Stimulated activated CD8-positive, alpha-beta memory T cell treated with anti-CD3 and anti-CD28 coated beads, Interleukin-4, amount 100 ng/mL, for 24 hours (primary cell): ENCODE data around the gene NCAM1.

ENCODE experiments used
- DNase-seq: peaks from one replicate; pipeline ENCODE4 v3.0.0-alpha.2; 2020; ENCODE audit warnings: low read depth

Gene NCAM1

DNA sequence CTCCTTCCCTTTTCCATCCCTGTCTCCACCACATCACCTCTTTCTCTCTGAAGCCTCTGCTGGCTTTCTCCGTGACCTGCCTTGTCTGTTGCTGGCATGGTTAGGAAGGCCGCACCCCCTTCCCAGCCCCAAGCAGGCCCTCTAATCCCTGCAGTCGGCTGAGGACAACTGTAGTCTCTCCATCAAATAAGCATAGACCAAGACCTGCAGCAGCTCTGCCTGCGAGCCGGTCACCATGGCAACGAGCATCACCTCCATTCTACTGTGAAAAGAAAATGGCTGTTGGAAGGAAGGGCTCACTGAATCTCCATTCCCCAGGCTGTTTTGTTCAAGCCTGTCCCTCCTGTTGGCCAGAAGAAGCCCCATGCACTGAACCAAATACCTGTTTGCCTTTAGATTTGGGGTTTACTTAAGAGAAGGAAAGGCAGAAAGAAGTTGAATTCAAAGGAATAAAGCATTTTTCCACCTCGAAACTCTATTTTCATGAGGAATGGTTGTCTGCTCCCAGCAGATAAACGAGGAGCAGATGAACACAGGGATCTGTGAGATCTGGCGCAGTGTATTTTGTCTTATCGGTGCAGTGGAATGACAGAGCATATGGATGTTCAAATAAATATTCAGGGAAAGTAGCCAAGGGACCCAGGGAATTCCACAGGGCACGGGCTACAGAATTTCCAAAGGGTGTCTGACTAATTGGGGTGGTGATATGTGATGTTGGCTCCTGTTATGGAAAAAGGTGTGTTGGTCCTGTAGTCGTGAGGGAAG lies 240.0 kb downstream of the NCAM1 start:
- DNase-seq: no peak

DNA sequence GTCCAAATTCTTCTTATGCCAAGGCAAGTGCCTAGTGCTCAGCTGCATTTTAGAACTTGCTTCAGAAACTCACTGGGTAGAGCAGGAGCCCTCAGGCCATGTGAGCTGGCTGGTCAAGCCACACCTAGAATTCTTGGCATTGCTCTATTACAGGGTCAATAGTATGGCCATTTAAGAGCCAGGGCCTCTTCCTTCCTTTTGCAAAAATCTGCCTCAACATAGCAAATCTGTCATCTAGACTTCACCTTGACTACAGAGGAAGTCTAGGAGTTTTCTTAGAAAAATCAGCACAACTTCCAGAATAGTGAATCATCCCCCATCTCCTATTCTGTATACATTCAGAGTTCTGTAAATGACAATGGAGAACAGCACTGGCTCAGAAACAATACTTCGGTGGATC lies 241.2 kb downstream of the NCAM1 start:
- no peak for DNase-seq

DNA sequence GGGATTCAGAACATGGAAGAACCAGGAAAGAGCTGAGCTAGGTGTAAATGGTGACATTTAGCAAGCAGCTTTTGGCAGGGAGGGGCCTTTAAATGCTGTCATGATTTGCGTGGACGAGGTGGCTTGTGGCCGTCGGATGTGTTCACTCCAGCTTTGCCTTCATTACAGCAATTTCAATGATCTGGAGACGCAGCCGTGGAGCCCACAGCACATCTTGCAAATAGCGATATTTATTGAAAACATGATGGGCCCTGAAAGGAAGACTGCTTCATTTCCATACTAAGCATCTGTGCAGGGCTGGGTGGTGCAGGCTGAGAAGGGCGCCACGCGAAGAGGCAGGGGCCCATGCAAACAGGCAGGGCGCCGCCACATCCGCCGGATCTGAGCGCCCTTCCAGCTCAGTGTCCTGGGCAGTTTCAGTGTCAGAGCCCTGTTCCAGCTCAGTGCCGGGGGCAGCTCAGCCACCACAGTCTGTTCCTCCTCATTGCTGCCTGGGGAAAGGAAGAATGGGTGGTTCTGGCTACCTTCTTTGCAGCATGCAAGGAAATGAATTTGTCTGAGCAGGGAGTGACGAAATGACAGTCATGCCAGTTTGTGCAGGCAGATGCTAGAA lies 242.0 kb downstream of the NCAM1 start:
- no peak for DNase-seq

DNA sequence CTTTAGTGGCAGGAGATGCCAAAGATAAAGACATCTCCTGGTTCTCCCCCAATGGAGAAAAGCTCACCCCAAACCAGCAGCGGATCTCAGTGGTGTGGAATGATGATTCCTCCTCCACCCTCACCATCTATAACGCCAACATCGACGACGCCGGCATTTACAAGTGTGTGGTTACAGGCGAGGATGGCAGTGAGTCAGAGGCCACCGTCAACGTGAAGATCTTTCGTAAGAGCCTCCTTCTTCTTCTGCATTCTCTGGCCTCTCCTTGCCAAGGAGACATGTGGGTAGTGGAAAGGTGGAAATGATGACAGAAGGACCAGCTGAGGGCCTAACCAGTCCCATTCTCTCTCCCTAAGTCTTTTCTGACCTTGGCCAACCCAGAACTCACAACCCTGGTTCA lies 243.1 kb downstream of the NCAM1 start:
- no peak for DNase-seq

DNA sequence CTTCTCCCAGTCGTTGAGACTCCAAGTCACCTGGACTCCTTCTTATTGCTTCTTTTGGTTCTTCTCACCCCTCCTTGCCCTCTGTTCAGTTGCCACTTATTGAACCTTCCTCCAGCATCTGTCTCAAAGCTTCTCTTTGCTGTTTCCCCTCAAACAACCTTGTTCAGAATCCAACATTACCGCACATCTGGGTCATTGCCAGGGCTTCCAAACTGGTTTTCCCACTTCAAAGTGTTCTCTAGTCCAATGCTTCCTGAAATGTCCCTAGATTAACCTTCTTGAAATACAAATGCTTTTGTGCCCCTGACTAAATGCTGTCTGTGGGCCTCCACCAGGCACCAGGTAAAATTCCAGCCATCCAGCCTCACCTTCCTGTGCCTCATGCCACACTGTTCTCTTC lies 252.3 kb downstream of the NCAM1 start:
- DNase-seq: no peak

DNA sequence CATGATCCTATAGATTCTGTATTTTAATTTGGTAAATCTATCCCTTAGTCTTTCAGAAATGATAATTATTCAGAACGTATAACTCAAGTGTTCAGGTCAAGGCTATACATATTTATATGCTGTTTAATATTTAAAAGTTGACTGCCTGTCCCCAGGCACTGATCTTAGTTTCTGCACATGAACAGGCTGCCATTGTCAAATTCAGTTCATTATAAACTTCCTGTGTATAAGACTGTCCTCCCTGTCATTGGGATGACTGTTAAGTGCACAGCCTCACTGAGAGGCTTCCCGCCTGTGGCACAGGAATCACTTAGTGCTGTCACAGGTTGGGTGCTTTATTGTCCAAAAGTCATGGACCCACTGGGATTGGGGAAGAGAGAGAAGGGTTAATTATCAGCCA lies 261.0 kb downstream of the NCAM1 start:
- DNase-seq: no peak

DNA sequence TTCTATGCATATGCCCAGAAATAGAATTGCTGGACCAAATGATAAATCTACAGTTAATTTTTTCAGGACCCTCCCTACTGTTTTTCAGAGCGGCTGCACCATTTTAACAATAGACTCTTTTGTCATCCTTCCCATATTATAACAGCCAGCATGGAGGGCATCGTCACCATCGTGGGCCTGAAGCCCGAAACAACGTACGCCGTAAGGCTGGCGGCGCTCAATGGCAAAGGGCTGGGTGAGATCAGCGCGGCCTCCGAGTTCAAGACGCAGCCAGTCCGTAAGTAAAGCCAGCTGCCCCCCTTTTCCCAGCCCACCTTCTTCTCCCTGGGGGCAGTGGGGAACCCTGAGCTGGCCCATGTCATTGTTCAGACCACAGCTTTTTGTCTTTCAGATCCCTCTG lies 273.7 kb downstream of the NCAM1 start:
- DNase-seq: no peak

DNA sequence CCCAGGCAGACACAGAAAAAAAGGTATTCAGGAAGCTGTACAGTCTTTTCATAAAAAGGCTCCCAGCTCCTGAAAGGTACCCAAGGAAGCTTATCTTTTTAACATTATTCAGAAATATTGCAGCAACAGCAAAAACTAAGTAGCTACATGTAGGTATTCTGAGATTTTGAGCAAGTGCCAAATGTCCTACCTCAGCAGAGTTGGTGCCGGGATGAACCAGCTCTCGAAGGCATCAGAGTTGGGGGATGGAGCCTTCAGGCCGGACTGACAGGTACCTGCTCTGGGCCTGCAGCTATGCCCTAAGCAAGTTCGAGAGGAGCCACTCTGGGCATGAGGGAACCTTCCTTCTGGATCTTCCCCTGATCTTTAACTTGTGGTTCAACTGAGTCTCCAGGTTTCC lies 276.0 kb downstream of the NCAM1 start:
- DNase-seq: no peak

DNA sequence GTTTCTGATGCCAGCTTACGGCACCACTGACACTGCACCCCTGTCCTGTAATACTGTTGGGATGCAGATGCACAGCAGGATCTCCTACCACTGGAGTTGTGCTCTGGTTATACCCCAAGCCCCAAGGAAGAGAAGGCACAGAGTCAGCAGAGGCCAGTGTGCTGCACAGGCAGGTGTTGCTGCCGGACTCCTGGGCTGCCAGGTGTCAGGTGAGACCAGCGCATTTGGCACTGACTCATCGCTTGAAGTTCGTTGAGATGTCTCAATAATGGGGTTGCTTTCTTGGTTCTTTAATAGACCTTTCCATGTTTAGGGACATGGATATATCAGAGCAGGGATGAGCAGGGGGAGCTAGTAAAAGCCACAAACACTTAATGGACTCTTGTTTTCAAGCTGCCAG lies 277.5 kb downstream of the NCAM1 start:
- DNase-seq: no peak

DNA sequence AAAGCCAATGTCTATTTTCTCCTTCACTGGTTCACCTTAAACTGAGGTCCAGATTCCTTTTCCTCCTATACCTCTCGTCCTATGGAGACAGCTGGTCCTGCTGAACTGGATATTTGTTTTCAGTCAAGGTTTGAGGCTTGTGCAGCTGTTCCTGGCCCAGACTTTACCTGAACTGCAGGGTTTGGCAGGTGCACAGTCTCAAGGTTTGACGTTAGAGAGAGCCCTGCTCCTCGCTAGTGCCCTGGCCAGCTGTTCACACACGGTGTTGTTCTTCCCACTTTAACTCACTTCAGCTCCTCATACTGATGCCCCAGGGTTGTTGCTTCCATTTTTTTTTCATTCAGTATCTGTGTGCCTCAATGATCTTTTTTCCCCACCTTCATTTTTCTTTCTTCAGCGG lies 279.2 kb downstream of the NCAM1 start:
- DNase-seq: no peak

DNA sequence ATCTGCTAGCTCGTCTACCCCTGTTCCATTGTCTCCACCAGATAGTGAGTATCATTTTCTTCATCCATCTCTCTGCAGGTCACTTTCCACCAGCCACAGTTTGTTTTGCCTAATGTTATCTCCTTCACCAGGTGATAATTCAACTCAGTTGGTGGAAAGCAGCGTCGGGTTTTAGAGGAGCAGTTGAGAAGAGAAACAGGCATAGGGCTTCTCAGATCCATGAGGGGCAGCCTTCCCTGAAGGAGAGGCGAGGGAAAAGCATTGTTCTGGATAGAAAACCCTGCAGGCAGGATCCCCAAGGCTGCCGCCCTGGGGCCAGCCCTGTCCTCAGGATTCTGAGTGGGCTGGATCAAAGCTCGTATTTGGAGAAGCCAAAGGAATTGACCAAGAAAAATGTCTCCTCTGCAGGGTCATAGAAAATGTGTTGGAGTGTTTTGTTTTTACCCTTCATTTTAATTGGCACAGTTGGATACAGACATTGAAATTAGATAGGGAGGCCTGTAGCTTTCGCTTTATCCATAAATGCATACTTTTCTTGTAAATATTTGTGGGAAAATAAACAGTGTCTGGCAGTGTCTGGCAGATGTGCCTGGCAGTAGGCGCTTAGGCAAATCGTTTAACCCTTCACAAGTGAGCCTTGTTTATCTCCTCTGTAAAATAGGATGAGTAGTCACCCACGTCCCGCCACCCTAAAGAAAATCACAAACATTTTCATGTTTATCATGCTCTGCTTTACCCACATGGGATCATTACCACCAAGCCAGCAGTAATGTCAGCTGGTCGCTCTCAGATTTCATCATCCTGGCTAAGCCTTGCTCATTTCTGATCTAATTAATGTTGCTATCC lies 279.8 kb downstream of the NCAM1 start:
- no peak for DNase-seq

DNA sequence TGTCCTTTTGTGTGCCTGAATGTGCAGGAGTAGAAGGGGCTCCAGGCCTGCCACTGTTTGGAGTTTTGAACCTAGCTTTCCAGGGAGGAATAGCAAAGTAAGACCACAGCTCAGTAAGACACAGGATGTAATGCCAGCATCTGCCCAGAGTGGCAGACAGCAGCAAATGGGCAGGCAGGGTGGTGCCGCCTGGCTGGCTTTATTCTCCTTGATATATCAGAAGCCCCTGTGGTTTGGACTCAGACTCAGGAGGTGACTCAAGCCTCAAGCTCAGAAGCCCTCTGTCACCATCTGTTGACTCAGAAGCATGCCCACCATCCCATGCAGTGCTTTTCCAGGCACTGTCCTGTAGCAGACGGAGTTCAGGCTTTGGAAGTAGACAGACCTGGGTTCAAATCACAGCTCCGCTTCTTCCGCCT lies 280.4 kb downstream of the NCAM1 start:
- no peak for DNase-seq

DNA sequence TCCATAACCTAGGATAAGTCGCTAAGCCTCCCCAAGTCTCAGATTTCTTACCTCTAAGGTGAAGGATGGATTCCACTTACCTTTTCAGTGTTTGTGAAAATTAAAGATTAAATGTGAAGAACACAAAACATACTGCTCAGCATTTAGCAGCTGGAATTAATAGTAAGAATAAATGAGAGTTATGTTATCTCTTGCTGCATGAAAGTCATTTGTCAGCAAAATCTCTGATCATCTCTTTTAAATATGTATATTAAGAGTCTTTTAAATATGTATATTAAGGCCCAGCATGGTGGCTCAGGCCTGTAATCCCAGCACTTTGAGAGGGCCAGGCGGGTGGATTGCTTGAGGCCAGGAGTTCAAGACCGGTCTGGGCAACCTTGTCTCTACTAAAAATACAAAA lies 280.8 kb downstream of the NCAM1 start:
- no peak for DNase-seq

DNA sequence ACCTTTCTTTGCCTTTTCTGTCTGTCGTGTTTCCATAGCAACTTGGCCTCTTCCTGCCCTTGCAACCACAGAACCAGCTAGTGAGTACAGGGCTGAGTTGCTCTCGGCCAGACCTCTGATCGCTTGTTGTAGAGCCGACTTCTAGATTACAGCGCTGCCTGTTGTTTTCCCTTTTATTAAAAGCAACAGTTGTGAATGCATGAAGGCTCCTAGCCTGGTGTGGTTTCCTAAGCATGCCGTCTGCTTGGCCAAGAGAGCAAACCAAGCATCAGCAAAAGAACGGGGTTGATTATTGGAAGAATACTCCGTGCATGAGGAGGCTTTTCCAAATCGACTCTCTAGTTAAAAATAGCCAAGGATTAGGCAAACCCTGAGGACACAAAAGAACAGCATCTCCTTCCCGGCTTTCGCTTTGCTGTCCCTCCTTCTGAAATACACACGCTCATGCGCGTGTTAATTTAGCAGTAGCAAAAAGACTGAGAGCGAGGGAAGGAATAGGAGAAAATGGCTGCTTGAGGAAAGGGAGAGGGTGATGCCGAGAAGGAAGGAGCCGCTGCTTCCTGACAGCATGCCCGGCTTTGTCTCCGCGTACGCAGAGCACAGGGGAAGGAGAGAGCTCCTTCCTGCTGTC lies 281.7 kb downstream of the NCAM1 start:
- DNase-seq: no peak

DNA sequence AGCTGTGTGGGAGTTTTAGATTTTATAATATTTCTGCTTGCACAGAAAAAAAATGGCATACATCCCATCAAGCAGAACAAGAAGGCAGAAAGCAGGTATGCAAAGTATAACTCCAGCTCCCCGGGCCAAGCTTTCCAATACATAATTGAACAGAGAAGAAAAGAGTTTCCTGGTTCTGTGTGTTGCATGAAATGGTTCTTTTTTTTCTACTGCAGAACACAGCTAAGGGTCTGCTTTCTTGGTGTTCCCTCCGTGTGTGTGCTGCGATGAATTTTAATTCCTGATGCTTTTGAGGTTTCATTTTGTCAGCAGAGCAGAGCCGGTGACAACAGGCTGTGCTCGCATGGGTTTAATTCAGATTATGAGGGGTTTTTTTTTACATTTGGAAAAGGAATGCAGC lies 282.5 kb downstream of the NCAM1 start:
- DNase-seq: no peak

DNA sequence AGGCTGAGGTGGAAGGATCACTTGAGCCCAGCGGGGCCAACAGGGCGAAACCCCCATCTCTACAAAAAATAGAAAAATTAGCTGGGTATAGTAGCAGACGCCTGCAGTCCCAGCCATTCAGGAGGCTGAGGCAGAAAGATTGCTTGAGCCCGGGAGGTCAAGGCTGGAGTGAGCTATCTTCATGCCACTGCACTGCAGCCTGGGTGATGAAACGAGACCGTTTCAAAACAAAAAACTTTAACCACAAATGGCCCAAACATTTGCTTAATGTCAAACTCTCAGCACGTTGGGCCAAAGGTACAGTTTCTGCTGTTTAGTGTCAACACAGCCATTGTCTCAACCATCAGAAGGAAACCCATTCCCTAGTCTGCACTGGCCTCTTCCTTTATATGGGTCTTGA lies 284.0 kb downstream of the NCAM1 start:
- no peak for DNase-seq

DNA sequence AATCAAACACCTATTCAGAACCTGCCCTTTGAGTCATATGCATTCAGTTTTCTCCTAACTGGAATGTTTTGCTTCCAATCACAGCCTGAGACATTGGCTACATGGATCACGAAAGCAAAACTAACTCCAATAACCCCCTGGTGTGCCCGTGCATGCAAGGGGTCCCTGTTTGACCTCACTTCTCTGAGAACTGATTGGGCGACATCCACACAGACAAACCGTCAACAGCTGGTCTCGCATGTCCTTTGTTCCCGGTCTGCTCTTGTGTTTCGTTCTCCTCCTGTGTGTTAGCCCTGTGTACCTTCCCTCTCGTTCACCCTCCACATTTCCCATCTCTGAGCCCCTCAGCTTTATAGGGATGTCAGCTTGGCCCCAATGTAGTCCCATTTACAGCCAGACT lies 286.0 kb downstream of the NCAM1 start:
- no peak for DNase-seq

DNA sequence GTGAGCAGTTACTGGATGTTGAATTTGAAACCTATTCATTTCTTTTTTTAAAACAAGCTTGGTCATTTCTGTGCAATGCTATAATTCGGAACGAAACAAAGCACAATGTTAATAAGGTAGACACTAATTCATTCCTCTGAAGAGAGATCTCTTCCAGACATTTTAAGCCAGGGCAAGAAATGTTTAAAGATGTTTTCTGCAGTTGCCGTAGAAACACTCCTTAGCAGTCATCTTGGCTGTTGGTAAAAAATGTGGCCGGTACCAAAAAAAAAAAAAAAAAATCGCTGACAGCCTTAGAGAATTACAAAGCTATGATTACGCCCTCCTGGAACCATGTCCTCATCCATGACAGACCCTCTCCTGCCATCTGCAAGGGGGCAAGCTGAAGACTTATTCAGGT lies 286.7 kb downstream of the NCAM1 start:
- DNase-seq: no peak

DNA sequence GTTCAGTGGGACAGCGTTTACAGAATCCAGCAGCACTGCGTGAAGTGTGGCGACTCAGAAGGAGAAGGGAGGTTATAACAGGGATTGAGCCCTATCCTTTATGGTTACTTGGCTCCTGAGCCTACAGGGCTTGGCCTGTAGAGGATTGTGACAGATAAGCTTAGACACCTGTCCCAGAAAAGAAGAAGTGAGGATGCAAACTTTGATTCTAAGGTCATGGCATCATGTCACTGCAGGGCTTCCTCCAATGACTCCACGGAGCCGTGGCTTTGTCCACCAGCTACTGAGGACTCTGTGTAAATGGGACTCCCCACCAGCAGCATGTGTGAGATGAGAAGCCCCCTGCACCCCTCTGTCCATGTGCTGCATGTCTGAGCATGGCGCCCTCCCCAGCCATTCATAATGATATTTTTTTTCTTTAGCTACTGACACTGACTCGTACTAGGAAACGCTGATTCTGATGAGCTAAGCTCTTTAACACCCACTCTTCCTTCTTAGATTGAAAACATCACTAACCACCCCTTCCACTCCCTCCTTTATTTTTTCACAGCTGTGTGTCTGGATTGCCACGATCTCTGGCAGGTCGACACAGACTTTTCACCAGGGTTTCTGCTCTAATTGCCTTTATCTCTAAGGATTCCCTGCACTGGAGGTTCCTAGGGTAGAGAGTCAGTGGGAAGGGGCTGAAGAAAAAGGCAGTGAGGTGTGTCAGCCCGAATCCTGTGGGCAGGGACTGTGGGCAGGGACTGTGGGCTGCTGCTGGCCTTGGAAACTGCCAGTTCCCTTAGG lies 287.7 kb downstream of the NCAM1 start:
- DNase-seq: no peak

DNA sequence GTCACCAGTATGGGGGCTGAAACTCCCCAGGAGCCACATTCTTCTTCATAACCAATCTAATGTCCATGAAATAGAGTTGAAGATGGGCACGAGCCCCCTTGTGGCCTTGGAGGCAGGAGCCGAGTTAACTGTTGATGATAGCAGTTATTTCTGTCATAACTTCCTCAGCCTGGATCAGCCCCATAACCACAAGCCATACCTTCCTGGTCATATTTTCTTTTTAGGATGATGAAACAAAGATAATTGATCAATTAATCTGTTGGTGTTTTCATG lies 288.2 kb downstream of the NCAM1 start:
- DNase-seq: no peak

DNA sequence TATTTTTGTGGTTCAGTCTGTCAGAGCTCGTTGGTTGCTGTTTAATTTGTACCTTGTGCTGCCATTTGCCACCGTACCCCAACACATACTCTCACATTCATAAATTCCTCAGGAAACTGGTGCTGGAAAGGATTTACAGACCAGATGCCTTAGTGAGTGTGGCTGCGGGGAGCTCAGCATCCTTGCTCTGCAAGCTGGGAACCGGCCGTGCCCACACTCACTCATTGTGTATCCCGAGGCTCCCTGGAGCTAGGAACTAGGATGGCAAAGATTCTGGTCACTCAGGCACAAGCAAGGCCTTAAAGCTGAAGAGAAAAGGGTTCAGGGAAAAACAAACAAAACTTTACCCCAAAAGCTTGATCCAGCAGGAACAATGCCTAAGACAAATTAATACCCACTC lies 288.6 kb downstream of the NCAM1 start:
- DNase-seq: no peak

DNA sequence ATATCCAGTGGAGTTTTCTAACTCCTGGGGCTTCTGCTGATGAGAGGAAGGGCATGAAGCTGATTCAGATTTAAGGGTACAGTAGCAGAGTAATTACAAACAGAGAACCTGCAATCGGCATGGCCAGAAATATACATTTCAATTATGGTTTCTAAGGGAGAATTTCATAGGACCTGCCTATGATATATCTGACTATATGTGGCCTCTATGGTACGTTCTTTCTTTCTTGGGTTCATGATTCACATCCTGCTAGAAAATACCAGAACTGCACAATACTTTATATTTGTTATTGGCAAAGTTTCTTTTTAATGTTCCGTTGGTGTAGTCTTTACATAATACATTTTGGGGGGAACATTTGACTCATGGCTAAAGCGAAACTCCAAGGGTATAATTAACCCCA lies 290.1 kb downstream of the NCAM1 start:
- no peak for DNase-seq
